GM12874 (cell line): ENCODE results near the gene KDM4D.

Experiments
- TF ChIP-seq, protein P1 (sequence below): IDR thresholded peaks from 2 replicates; pipeline ENCODE4 v1.5.1; 2011; ENCODE audit warnings: low read depth, mild to moderate bottlenecking, control low read depth, low read length, moderate library complexity; ENCODE audit not compliant: insufficient read depth

The KDM4D gene

DNA sequence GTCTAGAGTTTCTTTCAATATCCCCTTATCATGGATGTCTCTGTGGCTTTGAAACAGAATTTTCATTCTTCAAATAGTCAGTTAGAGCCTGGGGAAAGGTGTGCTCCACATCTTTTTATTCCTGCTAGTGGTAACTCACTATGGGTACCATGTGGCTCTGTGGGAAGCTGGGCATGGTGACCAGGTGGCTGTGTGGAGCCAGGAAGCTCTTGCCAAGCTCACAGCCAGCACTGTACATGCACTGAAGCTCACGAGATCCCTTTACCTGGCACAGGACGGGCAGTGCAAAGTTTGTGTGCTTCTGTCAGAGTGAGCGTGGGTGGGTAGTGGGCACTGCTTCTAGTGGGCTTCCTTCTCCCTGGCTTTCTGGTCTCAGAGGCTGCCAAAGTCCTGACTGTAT lies 69.4 kb downstream of the KDM4D start:
- TF ChIP-seq, protein P1, sequence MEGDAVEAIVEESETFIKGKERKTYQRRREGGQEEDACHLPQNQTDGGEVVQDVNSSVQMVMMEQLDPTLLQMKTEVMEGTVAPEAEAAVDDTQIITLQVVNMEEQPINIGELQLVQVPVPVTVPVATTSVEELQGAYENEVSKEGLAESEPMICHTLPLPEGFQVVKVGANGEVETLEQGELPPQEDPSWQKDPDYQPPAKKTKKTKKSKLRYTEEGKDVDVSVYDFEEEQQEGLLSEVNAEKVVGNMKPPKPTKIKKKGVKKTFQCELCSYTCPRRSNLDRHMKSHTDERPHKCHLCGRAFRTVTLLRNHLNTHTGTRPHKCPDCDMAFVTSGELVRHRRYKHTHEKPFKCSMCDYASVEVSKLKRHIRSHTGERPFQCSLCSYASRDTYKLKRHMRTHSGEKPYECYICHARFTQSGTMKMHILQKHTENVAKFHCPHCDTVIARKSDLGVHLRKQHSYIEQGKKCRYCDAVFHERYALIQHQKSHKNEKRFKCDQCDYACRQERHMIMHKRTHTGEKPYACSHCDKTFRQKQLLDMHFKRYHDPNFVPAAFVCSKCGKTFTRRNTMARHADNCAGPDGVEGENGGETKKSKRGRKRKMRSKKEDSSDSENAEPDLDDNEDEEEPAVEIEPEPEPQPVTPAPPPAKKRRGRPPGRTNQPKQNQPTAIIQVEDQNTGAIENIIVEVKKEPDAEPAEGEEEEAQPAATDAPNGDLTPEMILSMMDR, result no peak

GRCh38 chr11:95044010-95044409 lies 70.5 kb downstream of the KDM4D start:
- TF ChIP-seq, protein P1, result no peak

GRCh38 chr11:95045812-95046211 lies 72.3 kb downstream of the KDM4D start:
- TF ChIP-seq, protein P1, result no peak
